Osteoblast (primary cell): ENCODE data around the gene SIM2. TPM values are rescaled to one million over a fixed set of nuclear protein-coding genes. Genes with fewer than 3 reads are reported as not detected.
A peak's percentile ranks its signal among the peaks of the same experiment; 100 is the strongest.

Experiments used
- DNase-seq: peaks from one replicate; pipeline ENCODE4 v3.0.0; 2011; ENCODE audit warnings: low spot score, mixed read lengths; ENCODE audit not compliant: insufficient read length; ENCODE audit errors: missing footprints
- H2AFZ ChIP-seq: 2 replicates; pipeline ENCODE4 v1.6.0; 2011; ENCODE audit warnings: mild to moderate bottlenecking, low read length
- H3K27ac ChIP-seq: 2 replicates; pipeline ENCODE4 v1.5.1; 2011; ENCODE audit warnings: mild to moderate bottlenecking, low read depth, low read length, moderate library complexity
- H3K27me3 ChIP-seq: 2 replicates; pipeline ENCODE4 v1.6.0; 2012; ENCODE audit warnings: mild to moderate bottlenecking, control low read depth, inconsistent platforms, low read length, moderate library complexity; ENCODE audit not compliant: insufficient read depth
- H3K36me3 ChIP-seq: 2 replicates; pipeline ENCODE4 v1.5.1; 2011; ENCODE audit warnings: mild to moderate bottlenecking, low read length, control low read depth, moderate library complexity; ENCODE audit not compliant: insufficient read depth
- H3K4me1 ChIP-seq: 2 replicates; pipeline ENCODE4 v1.5.1; 2011; ENCODE audit warnings: mild to moderate bottlenecking, low read length, control low read depth, moderate library complexity; ENCODE audit not compliant: insufficient read depth
- H3K4me2 ChIP-seq: 2 replicates; pipeline ENCODE4 v1.6.0; 2011; ENCODE audit warnings: mild to moderate bottlenecking, low read length; ENCODE audit not compliant: insufficient read depth
- H3K4me3 ChIP-seq: fragments of 200-600 bp; sonication (generic); 3 replicates; pipeline ENCODE4 v1.5.1; 2012; ENCODE audit warnings: mild to moderate bottlenecking, low read length, inconsistent platforms; ENCODE audit not compliant: insufficient read depth
- H3K79me2 ChIP-seq: 2 replicates; pipeline ENCODE4 v1.6.0; 2012; ENCODE audit warnings: mild to moderate bottlenecking, low read length, control low read depth, inconsistent platforms; ENCODE audit not compliant: insufficient read depth
- H3K9me3 ChIP-seq: 2 replicates; pipeline ENCODE4 v1.5.1; 2011; ENCODE audit warnings: low read depth, low read length, control low read depth
- H4K20me1 ChIP-seq: 2 replicates; pipeline ENCODE4 v1.6.0; 2012; ENCODE audit warnings: mild to moderate bottlenecking, low read length, control low read depth; ENCODE audit not compliant: insufficient read depth
- CTCF ChIP-seq: IDR thresholded peaks from 2 replicates; pipeline ENCODE4 v1.5.1; 2011; ENCODE audit warnings: mild to moderate bottlenecking, low read depth, low read length, moderate library complexity; ENCODE audit errors: extremely low read depth
- total RNA-seq: library from RNA; depleted of rRNA; stranded (reverse); fragments of >200 nt; gene quantifications from 2 replicates; pipeline ENCODE4 v1.2.3, GENCODE V29; 2012

The SIM2 gene
- total RNA-seq, 1 donor: 3.6 TPM

- Histone ChIP-seq H3K9me3 (no peaks in the 10 kb centered on the region), H3K4me2 (peak overlapping the region; percentile 78), H3K27ac (no peak overlapping the region), H3K27me3 (no peaks in the 10 kb centered on the region), H4K20me1 (no peaks in the 10 kb centered on the region), H3K36me3 (no peaks in the 10 kb centered on the region), H3K4me1 (peaks cover 4% of the 10 kb centered on the region), H2AFZ (no peak overlapping the region), H3K79me2 (no peaks in the 10 kb centered on the region), H3K4me3 (peak overlapping the region; percentile 69)
- DNase-seq: peak; percentile 99
- TF ChIP-seq CTCF: peak; percentile 5
Measured at GRCh38 chr21:36747815-36748383, 49.0 kb downstream of the SIM2 start.

GRCh38 chr21:36749935-36750575 is 51.1 kb downstream of the SIM2 start:
- no peak for TF ChIP-seq CTCF
- Histone ChIP-seq H3K36me3 (no peaks in the 10 kb centered on the region), H3K27ac (no peak overlapping the region), H3K9me3 (no peaks in the 10 kb centered on the region), H3K4me3 (no peak overlapping the region), H3K4me2 (no peak overlapping the region), H4K20me1 (no peaks in the 10 kb centered on the region), H3K27me3 (no peaks in the 10 kb centered on the region), H3K79me2 (no peaks in the 10 kb centered on the region), H3K4me1 (peaks cover 14% of the 10 kb centered on the region), H2AFZ (no peak overlapping the region)
- DNase-seq: no peak

GRCh38 chr21:36750576-36750959 is 51.7 kb downstream of the SIM2 start:
- no peak overlapping the region for H3K4me3 ChIP-seq
- peak; percentile 60 for DNase-seq
- no peaks in the 10 kb centered on the region for H3K9me3 ChIP-seq
- H3K27me3 ChIP-seq: no peaks in the 10 kb centered on the region
- H3K79me2 ChIP-seq: no peaks in the 10 kb centered on the region
- no peaks in the 10 kb centered on the region for H3K36me3 ChIP-seq
- no peak overlapping the region for H3K4me2 ChIP-seq
- no peaks in the 10 kb centered on the region for H4K20me1 ChIP-seq
- no peak overlapping the region for H3K27ac ChIP-seq
- TF ChIP-seq CTCF: no peak
- no peak overlapping the region for H2AFZ ChIP-seq
- peaks cover 14% of the 10 kb centered on the region for H3K4me1 ChIP-seq

GRCh38 chr21:36751383-36751782 is 52.5 kb downstream of the SIM2 start:
- no peaks in the 10 kb centered on the region for H4K20me1 ChIP-seq
- H3K36me3 ChIP-seq: no peaks in the 10 kb centered on the region
- H3K27ac ChIP-seq: no peak overlapping the region
- no peak overlapping the region for H3K4me3 ChIP-seq
- no peaks in the 10 kb centered on the region for H3K9me3 ChIP-seq
- H3K27me3 ChIP-seq: no peaks in the 10 kb centered on the region
- H2AFZ ChIP-seq: no peak overlapping the region
- no peak for DNase-seq
- no peaks in the 10 kb centered on the region for H3K79me2 ChIP-seq
- peaks cover 14% of the 10 kb centered on the region for H3K4me1 ChIP-seq
- no peak for TF ChIP-seq CTCF
- peak overlapping the region; percentile 40 for H3K4me2 ChIP-seq
